Activated naive CD4-positive, alpha-beta T cell treated with anti-CD3 and anti-CD28 coated beads, Interleukin-2, amount 50 U/mL, for 72 hours (primary cell): Measurements from ENCODE around the gene IVNS1ABP. TPM values are rescaled to one million over a fixed set of nuclear protein-coding genes. Genes with fewer than 3 reads are reported as not detected.
"Not testable (repeated sequence)": the region's sequence is repeated elsewhere in the genome, so short reads cannot be mapped to it uniquely, and the experiment has no call there.

Source experiments
- ATAC-seq, 2 donors: fragments of 150-1000 bp; cut with Tn5 transposase; 2 replicates each; pipeline ENCODE4 v1.10.0; 2021; ENCODE audit warnings: mild to moderate bottlenecking in 2 of 2, moderate library complexity in 2 of 2
- DNase-seq, 2 donors: peaks; one replicate each; pipeline ENCODE4 v3.0.0; 2021 to 2022; ENCODE audit warnings: low spot score in 2 of 2
- H3K27ac Mint-ChIP-seq, 2 donors: one replicate each; pipeline ENCODE4 v1.8.0; 2022; ENCODE audit warnings: mild to moderate bottlenecking in 2 of 2, mixed read lengths in 2 of 2
- H3K36me3 Mint-ChIP-seq, 2 donors: one replicate each; pipeline ENCODE4 v1.8.0; 2022; ENCODE audit warnings: mixed read lengths in 2 of 2
- H3K9me3 Mint-ChIP-seq, 2 donors: one replicate each; pipeline ENCODE4 v1.8.0; 2022; ENCODE audit warnings: mixed read lengths in 2 of 2
- total RNA-seq, 2 donors: library from RNA; stranded (reverse); gene quantifications; one replicate each; pipeline ENCODE4 v1.2.3, GENCODE V29; 2022

The IVNS1ABP gene
- total RNA-seq, 2 donors from 2014 or later: 92.2 to 201 TPM

- peaks cover 0 to 12% of the 10 kb centered on the region in 2 donors for H3K36me3 Mint-ChIP-seq
- H3K27ac Mint-ChIP-seq, H3K9me3 Mint-ChIP-seq, ATAC-seq, DNase-seq: not testable (repeated sequence)
Observed at GRCh38 chr1:185255595-185255994, 61.4 kb downstream of the IVNS1ABP start.

DNA sequence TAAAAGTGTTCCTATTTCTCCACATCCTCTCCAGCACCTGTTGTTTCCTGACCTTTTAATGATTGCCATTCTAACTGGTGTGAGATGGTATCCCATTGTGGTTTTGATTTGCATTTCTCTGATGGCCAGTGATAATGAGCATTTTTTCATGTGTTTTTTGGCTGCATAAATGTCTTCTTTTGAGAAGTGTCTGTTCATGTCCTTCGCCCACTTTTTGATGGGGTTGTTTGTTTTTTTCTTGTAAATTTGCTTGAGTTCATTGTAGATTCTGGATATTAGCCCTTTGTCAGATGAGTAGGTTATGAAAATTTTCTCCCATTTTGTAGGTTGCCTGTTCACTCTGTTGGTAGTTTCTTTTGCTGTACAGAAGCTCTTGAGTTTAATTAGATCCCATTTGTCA lies 64.6 kb downstream of the IVNS1ABP start:
- H3K36me3 Mint-ChIP-seq, H3K27ac Mint-ChIP-seq, ATAC-seq, DNase-seq, H3K9me3 Mint-ChIP-seq: not testable (repeated sequence)

GRCh38 chr1:185251928-185252327 lies 65.1 kb downstream of the IVNS1ABP start:
- ATAC-seq, DNase-seq, H3K27ac Mint-ChIP-seq, H3K9me3 Mint-ChIP-seq, H3K36me3 Mint-ChIP-seq: not testable (repeated sequence)

GRCh38 chr1:185250063-185250462 lies 67.0 kb downstream of the IVNS1ABP start:
- Mint-ChIP-seq H3K9me3 (peaks cover 0 to 4% of the 10 kb centered on the region in 2 donors), H3K27ac (peak overlapping the region in 1 of 2 donors; percentile 10), H3K36me3 (peaks cover 0 to 4% of the 10 kb centered on the region in 2 donors)
- no peak for DNase-seq
- ATAC-seq: no peak

GRCh38 chr1:185249563-185249962 lies 67.5 kb downstream of the IVNS1ABP start:
- no peaks in the 10 kb centered on the region for H3K36me3 Mint-ChIP-seq
- H3K27ac Mint-ChIP-seq: no peak overlapping the region
- DNase-seq: no peak
- no peak for ATAC-seq
- H3K9me3 Mint-ChIP-seq: no peaks in the 10 kb centered on the region

Other genes starting within 250 kb of the IVNS1ABP start
- gene TRMT1L, start 160.3 kb downstream of the IVNS1ABP start, total RNA-seq: 10 to 100 TPM; 24.9 to 31.6 TPM
- gene SWT1, start 160.1 kb downstream of the IVNS1ABP start, total RNA-seq: 1 to 10 TPM; 4.1 to 7.1 TPM